ENCODE results near the gene PDCD11.

GRCh38 chr10:103415581-103415980, 19.2 kb downstream of the PDCD11 start:
- TF ChIP-seq BHLHE40 (IDR thresholded peaks at IDR 0.05; ENCODE audit: low read depth, low read length), result no peak
- no peak for TF ChIP-seq RARB (CRISPR knock-in tag; IDR thresholded peaks at IDR 0.05)
- TF ChIP-seq, protein P1, sequence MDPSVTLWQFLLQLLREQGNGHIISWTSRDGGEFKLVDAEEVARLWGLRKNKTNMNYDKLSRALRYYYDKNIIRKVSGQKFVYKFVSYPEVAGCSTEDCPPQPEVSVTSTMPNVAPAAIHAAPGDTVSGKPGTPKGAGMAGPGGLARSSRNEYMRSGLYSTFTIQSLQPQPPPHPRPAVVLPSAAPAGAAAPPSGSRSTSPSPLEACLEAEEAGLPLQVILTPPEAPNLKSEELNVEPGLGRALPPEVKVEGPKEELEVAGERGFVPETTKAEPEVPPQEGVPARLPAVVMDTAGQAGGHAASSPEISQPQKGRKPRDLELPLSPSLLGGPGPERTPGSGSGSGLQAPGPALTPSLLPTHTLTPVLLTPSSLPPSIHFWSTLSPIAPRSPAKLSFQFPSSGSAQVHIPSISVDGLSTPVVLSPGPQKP (IDR thresholded peaks at IDR 0.05; ENCODE audit: low read depth, low read length), result no peak
- TF ChIP-seq CTCF (IDR thresholded peaks at IDR 0.05), result no peak
- TF ChIP-seq POLR2A (IDR thresholded peaks at IDR 0.05; ENCODE audit: low read length), result no peak
- no peak for TF ChIP-seq PBX3 (IDR thresholded peaks at IDR 0.05)
- TF ChIP-seq, protein P2, sequence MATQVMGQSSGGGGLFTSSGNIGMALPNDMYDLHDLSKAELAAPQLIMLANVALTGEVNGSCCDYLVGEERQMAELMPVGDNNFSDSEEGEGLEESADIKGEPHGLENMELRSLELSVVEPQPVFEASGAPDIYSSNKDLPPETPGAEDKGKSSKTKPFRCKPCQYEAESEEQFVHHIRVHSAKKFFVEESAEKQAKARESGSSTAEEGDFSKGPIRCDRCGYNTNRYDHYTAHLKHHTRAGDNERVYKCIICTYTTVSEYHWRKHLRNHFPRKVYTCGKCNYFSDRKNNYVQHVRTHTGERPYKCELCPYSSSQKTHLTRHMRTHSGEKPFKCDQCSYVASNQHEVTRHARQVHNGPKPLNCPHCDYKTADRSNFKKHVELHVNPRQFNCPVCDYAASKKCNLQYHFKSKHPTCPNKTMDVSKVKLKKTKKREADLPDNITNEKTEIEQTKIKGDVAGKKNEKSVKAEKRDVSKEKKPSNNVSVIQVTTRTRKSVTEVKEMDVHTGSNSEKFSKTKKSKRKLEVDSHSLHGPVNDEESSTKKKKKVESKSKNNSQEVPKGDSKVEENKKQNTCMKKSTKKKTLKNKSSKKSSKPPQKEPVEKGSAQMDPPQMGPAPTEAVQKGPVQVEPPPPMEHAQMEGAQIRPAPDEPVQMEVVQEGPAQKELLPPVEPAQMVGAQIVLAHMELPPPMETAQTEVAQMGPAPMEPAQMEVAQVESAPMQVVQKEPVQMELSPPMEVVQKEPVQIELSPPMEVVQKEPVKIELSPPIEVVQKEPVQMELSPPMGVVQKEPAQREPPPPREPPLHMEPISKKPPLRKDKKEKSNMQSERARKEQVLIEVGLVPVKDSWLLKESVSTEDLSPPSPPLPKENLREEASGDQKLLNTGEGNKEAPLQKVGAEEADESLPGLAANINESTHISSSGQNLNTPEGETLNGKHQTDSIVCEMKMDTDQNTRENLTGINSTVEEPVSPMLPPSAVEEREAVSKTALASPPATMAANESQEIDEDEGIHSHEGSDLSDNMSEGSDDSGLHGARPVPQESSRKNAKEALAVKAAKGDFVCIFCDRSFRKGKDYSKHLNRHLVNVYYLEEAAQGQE (IDR thresholded peaks at IDR 0.05), result no peak
- no peak for TF ChIP-seq MAFK (IDR thresholded peaks at IDR 0.05; ENCODE audit: partially characterized antibody)
- no peak for TF ChIP-seq ESRRA (IDR thresholded peaks at IDR 0.05; ENCODE audit: borderline replicate concordance, low read length)
- no peak for TF ChIP-seq RCOR1 (IDR thresholded peaks at IDR 0.05; ENCODE audit: low read depth, low read length)
- no peak for TF ChIP-seq JUNB (IDR thresholded peaks at IDR 0.05)
- TF ChIP-seq NFE2L2 (conservative IDR thresholded peaks at IDR 0.05; ENCODE audit: low read length), result no peak
- no peak for TF ChIP-seq POLR2AphosphoS2 (conservative IDR thresholded peaks at IDR 0.05; ENCODE audit: low read length)
- TF ChIP-seq SMC3 (IDR thresholded peaks at IDR 0.05), result no peak
